PFSK-1 (cell line): ENCODE results near the gene SEMA3C.

Experiments
- FOXP2 ChIP-seq: optimal IDR thresholded peaks from 2 replicates; pipeline ENCODE3; 2011; ENCODE audit warnings: borderline replicate concordance, control low read depth, inconsistent platforms; ENCODE audit not compliant: insufficient read depth; ENCODE audit errors: extremely low read length, extremely low read depth
- POLR2AphosphoS5 ChIP-seq: IDR thresholded peaks from 2 replicates; pipeline ENCODE4 v1.6.1; 2012; ENCODE audit warnings: low read depth, mild to moderate bottlenecking, control low read depth, low read length, moderate library complexity
- SIN3A ChIP-seq: IDR thresholded peaks from 2 replicates; pipeline ENCODE4 v1.6.1; 2012; ENCODE audit warnings: mild to moderate bottlenecking, low read length, moderate library complexity, borderline replicate concordance; ENCODE audit not compliant: insufficient read depth
- TAF1 ChIP-seq: IDR thresholded peaks from 2 replicates; pipeline ENCODE4 v1.6.1; 2012; ENCODE audit warnings: low read length, control low read depth, borderline replicate concordance; ENCODE audit not compliant: insufficient read depth
- TF ChIP-seq, protein P1 (sequence below), 2 experiments: IDR thresholded peaks; 2 replicates each; pipeline versions ENCODE4 v1.6.1 to v1.8.0; 2011 to 2012; ENCODE audit warnings: low read depth in 2 of 2, low read length in 2 of 2, control low read depth in 1 of 2, inconsistent platforms in 1 of 2, mild to moderate bottlenecking in 1 of 2, moderate library complexity in 1 of 2; ENCODE audit not compliant: insufficient read depth in 1 of 2

SEMA3C gene

DNA sequence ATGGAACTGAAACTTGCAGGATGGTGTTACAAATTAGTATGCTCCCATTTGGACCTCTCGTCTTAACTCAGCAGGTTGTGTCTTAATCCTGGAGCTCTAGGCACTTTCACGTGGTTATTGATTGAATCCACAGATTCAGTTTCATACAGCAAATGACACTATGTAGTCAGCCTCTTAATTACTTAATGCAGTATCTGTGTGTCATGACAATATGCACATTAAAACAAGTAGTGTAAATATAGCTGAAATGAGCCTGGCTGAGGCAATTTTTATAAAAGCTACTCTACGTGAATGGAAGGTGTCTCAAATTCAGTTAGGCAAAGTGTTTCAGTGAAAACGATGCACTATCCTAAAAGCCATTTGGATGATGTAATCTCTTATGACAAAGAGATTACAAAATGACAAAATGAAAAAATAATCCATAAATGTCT lies 193.7 kb downstream of the SEMA3C start:
- no peak for TF ChIP-seq SIN3A
- no peak for TF ChIP-seq FOXP2
- TF ChIP-seq POLR2AphosphoS5: no peak
- TF ChIP-seq TAF1: no peak
- TF ChIP-seq, protein P1, sequence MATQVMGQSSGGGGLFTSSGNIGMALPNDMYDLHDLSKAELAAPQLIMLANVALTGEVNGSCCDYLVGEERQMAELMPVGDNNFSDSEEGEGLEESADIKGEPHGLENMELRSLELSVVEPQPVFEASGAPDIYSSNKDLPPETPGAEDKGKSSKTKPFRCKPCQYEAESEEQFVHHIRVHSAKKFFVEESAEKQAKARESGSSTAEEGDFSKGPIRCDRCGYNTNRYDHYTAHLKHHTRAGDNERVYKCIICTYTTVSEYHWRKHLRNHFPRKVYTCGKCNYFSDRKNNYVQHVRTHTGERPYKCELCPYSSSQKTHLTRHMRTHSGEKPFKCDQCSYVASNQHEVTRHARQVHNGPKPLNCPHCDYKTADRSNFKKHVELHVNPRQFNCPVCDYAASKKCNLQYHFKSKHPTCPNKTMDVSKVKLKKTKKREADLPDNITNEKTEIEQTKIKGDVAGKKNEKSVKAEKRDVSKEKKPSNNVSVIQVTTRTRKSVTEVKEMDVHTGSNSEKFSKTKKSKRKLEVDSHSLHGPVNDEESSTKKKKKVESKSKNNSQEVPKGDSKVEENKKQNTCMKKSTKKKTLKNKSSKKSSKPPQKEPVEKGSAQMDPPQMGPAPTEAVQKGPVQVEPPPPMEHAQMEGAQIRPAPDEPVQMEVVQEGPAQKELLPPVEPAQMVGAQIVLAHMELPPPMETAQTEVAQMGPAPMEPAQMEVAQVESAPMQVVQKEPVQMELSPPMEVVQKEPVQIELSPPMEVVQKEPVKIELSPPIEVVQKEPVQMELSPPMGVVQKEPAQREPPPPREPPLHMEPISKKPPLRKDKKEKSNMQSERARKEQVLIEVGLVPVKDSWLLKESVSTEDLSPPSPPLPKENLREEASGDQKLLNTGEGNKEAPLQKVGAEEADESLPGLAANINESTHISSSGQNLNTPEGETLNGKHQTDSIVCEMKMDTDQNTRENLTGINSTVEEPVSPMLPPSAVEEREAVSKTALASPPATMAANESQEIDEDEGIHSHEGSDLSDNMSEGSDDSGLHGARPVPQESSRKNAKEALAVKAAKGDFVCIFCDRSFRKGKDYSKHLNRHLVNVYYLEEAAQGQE (IDR thresholded peaks at IDR 0.05; ENCODE audit: insufficient read depth in 1 of 2, low read depth in 2 of 2, low read length in 2 of 2): no peak

DNA sequence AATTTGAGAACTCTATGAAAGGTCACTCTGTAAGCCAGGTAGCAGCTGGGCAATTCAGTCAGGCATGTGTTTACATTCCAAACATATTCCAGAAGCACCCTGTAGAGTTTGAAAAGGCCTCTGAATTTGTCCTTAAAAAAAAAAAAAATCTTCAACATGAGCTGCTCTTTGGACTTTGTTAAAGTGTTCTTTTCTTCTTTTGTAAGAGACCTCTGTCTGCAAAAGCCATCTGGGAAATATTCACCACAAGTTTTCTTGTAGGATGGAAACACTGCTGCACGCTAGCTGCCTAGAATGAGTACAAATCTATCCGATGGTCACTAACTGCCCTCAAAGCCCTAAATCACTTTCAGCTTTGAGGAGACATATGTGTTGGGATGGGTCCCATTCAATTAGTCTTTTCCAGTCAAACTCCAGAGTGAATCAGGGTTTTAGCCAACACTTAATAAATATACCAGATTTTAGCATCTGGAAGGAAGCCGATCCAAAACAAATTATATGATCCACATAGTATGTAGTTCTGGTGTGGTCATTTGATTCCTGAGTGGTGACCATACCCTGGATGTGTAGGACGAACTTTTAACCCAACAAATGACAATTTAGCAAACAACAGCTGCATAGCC lies 194.5 kb downstream of the SEMA3C start:
- TF ChIP-seq FOXP2: no peak
- no peak for TF ChIP-seq TAF1
- TF ChIP-seq, protein P1 (IDR thresholded peaks at IDR 0.05; ENCODE audit: insufficient read depth in 1 of 2, low read depth in 2 of 2, low read length in 2 of 2): no peak
- no peak for TF ChIP-seq POLR2AphosphoS5
- TF ChIP-seq SIN3A: no peak

DNA sequence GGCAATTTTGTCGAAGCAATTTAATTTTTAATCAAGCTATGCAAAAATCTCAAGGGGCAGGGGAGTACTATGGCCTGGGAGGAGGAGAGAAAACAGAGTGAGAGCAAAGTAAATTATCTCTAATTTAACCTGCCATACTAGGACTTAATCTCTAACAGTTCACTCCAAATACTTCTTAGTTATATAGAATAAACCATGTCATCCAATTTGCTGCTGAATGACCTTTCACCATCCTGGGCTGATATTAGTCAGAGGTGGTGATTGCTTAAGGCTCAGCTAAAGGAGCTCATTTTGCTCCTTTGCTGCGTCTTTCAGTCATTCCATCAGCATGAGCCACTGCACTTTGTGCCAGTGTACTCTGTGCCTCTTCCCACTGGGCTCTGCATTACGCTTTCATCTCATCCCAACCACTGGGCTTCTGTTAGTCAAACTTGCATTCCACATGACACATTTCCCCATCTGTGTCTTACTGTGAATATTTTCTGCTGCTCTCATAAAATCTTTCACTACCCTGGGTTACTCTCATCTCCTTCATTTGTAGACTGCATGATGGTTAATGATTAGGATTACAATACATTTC lies 196.1 kb downstream of the SEMA3C start:
- no peak for TF ChIP-seq POLR2AphosphoS5

DNA sequence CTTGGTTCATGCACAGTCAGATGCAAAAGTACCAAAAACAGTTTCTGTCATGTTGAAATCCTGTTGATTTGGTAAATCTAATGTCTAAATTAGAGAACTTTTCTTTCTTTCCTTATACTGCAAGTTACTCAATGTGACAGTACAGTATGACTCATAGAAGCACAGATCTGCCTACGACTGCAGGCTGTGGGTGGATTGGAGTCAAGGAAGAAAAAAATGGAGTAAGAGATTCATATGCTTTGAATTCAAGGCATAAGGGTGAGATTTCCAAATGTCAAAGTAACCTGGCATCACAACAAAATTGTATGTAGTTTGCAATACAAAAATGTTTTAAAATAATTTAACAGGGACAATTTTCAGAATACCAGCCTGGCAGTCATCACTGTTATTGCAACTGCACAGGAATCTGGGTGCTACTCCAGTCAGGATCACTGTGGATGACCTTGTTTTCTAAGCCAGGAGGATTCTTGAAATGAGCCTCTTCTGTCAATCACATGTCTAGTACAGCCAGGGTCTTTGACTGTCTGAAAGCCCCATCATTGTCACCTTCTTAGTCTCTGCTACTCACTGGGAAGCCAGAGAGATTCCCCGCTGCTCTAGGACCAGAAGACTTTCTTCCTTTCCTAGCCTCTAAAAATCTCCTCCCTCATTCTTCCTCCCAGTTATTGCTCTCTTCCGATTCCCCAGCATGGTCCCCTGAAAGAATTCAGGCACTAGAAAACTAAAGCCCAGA lies 196.8 kb downstream of the SEMA3C start:
- TF ChIP-seq, protein P1 (IDR thresholded peaks at IDR 0.05; ENCODE audit: insufficient read depth in 1 of 2, low read depth in 2 of 2, low read length in 2 of 2): no peak
- TF ChIP-seq TAF1 (no peak), SIN3A (no peak), POLR2AphosphoS5 (no peak), FOXP2 (no peak)

DNA sequence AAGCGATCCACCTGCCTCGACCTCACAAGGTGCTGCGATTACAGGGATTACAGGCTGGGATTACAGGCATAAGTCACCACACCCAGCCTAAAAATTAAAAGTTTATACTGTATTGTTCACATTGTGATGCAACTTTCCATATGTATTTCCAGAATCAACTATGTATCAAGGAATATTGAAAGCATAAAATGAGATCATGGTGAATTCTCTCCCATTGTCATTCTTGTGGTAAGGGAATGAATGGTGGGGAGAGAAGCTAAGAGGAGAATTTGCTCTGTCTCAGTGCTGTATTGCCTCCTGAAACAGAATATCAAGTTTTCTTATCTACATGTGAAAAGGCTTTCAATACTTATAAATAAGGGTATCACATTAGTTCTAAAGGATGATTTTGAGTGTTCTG lies 198.7 kb downstream of the SEMA3C start:
- TF ChIP-seq POLR2AphosphoS5 (no peak), TAF1 (no peak)
- TF ChIP-seq, protein P1 (IDR thresholded peaks at IDR 0.05; ENCODE audit: insufficient read depth in 1 of 2, low read depth in 2 of 2, low read length in 2 of 2): no peak
